Retinal pigment epithelial cell (primary cell): ENCODE data around the gene BCL2A1.
"Not testable (repeated sequence)": the region's sequence is repeated elsewhere in the genome, so short reads cannot be mapped to it uniquely, and the experiment has no call there.

Experiments
- DNase-seq: peaks from one replicate; pipeline ENCODE4 v3.0.0-alpha.2; 2010; ENCODE audit warnings: low read depth
- H3K4me3 ChIP-seq: 2 replicates; pipeline ENCODE4 v1.5.1; 2011; ENCODE audit warnings: mild to moderate bottlenecking, low read length, control low read depth, moderate library complexity
- CTCF ChIP-seq: conservative IDR thresholded peaks from 2 replicates; pipeline ENCODE4 v1.5.1; 2011; ENCODE audit warnings: low read depth, low read length, control low read depth, inconsistent platforms

The BCL2A1 gene

GRCh38 chr15:79944622-79945021 is 26.4 kb downstream of the BCL2A1 start:
- H3K4me3 ChIP-seq = no peak overlapping the region
- TF ChIP-seq CTCF = no peak
- no peak for DNase-seq

GRCh38 chr15:79943820-79944219 is 27.2 kb downstream of the BCL2A1 start:
- H3K4me3 ChIP-seq = no peak overlapping the region
- TF ChIP-seq CTCF = no peak
- DNase-seq = no peak

GRCh38 chr15:79942741-79943481 is 28.1 kb downstream of the BCL2A1 start:
- no peak for TF ChIP-seq CTCF
- DNase-seq = no peak
- no peak overlapping the region for H3K4me3 ChIP-seq

GRCh38 chr15:79939399-79939798 is 31.6 kb downstream of the BCL2A1 start:
- H3K4me3 ChIP-seq = no peak overlapping the region
- no peak for TF ChIP-seq CTCF
- DNase-seq = no peak

GRCh38 chr15:79938143-79938542 is 32.9 kb downstream of the BCL2A1 start:
- no peak for DNase-seq
- H3K4me3 ChIP-seq = no peak overlapping the region
- no peak for TF ChIP-seq CTCF

GRCh38 chr15:79935556-79936201 is 35.3 kb downstream of the BCL2A1 start:
- not testable (repeated sequence) for DNase-seq, H3K4me3 ChIP-seq

- no peak for TF ChIP-seq CTCF
- H3K4me3 ChIP-seq = no peak overlapping the region
- no peak for DNase-seq
Measured at GRCh38 chr15:79933231-79933630, 37.8 kb downstream of the BCL2A1 start.
